Endothelial cell of umbilical vein (primary cell): ENCODE measurements around the gene LRRC4B. TPM values are rescaled to one million over a fixed set of nuclear protein-coding genes. Genes with fewer than 3 reads are reported as not detected.

ENCODE experiments used
- BruUV-seq: library from RNA; stranded (reverse); fragments of 400-500 nt; replicated peaks from 2 replicates; lab custom pipeline; 2021; lab: Mats Ljungman, UMichigan
- CTCF ChIA-PET: fragments of 300-600, 350-600 bp; sonication (Branson Sonifier 250); formaldehyde crosslinking; loops from one replicate; lab custom pipeline; 2021; ENCODE audit warnings: antibody characterized with exemption, inconsistent platforms; lab: Charles Lee
- POLR2A ChIA-PET: fragments of 300-600, 350-600 bp; sonication (Branson Sonifier 250); formaldehyde crosslinking; loops from one replicate; lab custom pipeline; 2021; ENCODE audit warnings: antibody characterized with exemption, inconsistent platforms; lab: Charles Lee
- DNase-seq: peaks from one replicate; pipeline ENCODE4 v3.0.0-alpha.2; 2011; ENCODE audit warnings: low read depth, low spot score
- FAIRE-seq: peaks from 2 replicates; lab custom pipeline; 2011; peaks lifted over from hg19 to GRCh38; lab: Jason Lieb, UNC
- H2AFZ ChIP-seq: 2 replicates; pipeline ENCODE4 v1.6.0; 2012; ENCODE audit warnings: low read depth, low read length, control low read depth, inconsistent platforms
- H3K27ac ChIP-seq: 2 replicates; pipeline ENCODE4 v1.5.1; 2011; ENCODE audit warnings: low read depth, mild to moderate bottlenecking, control low read depth, low read length, moderate library complexity; ENCODE audit not compliant: insufficient read depth
- H3K27me3 ChIP-seq, 2 experiments: 2 replicates each; pipeline versions ENCODE4 v1.6.0 to v1.6.1; 2011; ENCODE audit warnings: low read length in 2 of 2, mixed read lengths in 1 of 2; ENCODE audit not compliant: control insufficient read depth in 2 of 2, insufficient read depth in 2 of 2
- H3K36me3 ChIP-seq, 2 experiments: 2 replicates in 1 of 2; 3 replicates in 1 of 2; pipeline ENCODE4 v1.5.1; 2011; ENCODE audit warnings: low read length in 2 of 2, mild to moderate bottlenecking in 1 of 2, moderate library complexity in 1 of 2; ENCODE audit not compliant: control insufficient read depth in 2 of 2, insufficient read depth in 2 of 2; ENCODE audit errors: extremely low read depth in 1 of 2
- H3K4me1 ChIP-seq: 3 replicates; pipeline ENCODE4 v1.5.1; 2011; ENCODE audit warnings: mild to moderate bottlenecking, low read length; ENCODE audit not compliant: control insufficient read depth, insufficient read depth; ENCODE audit errors: extremely low read depth
- H3K4me2 ChIP-seq: 2 replicates; pipeline ENCODE4 v1.6.1; 2011; ENCODE audit warnings: low read length, control low read depth, mixed read lengths; ENCODE audit not compliant: insufficient read depth
- H3K4me3 ChIP-seq, 3 experiments: fragments of 200-600 bp in 1 of 3; sonication (generic), shearing (Covaris generic) in 1 of 3; replicated peaks in 1 of 3; 2 replicates each; pipeline ENCODE4 v1.5.1; 2011 to 2016; ENCODE audit warnings: control low read depth in 3 of 3, low read length in 3 of 3, mild to moderate bottlenecking in 2 of 3, inconsistent platforms in 1 of 3, low read depth in 1 of 3, moderate library complexity in 1 of 3; ENCODE audit not compliant: insufficient read depth in 1 of 3
- H3K79me2 ChIP-seq: 2 replicates; pipeline ENCODE4 v1.6.0; 2012; ENCODE audit warnings: low read length, inconsistent platforms; ENCODE audit not compliant: control insufficient read depth, insufficient read depth
- H3K9ac ChIP-seq: replicated peaks from 2 replicates; pipeline ENCODE3; 2011; ENCODE audit warnings: low read length, control low read depth; ENCODE audit not compliant: insufficient read depth; ENCODE audit errors: extremely low read depth
- H3K9me1 ChIP-seq: replicated peaks from 3 replicates; pipeline ENCODE4 v1.6.0; 2011; ENCODE audit warnings: mild to moderate bottlenecking, low read length; ENCODE audit not compliant: control insufficient read depth, insufficient read depth; ENCODE audit errors: extremely low read depth
- H3K9me3 ChIP-seq: replicated peaks from 2 replicates; pipeline ENCODE4 v1.5.1; 2012; ENCODE audit warnings: low read length, inconsistent platforms; ENCODE audit not compliant: control insufficient read depth, insufficient read depth
- H4K20me1 ChIP-seq: replicated peaks from 2 replicates; pipeline ENCODE3; 2011; ENCODE audit warnings: mild to moderate bottlenecking, low read length; ENCODE audit not compliant: control insufficient read depth, insufficient read depth; ENCODE audit errors: extremely low read depth
- CTCF ChIP-seq, 2 donors: IDR thresholded peaks; 1 replicate in 1 of 2; 2 replicates in 1 of 2; pipeline ENCODE4 v1.5.1; 2011; ENCODE audit warnings: low read length in 2 of 2, mild to moderate bottlenecking in 2 of 2, moderate library complexity in 2 of 2, control low read depth in 1 of 2, inconsistent platforms in 1 of 2, low read depth in 1 of 2; ENCODE audit not compliant: insufficient read depth in 1 of 2; ENCODE audit errors: extremely low read depth in 1 of 2
- EZH2 ChIP-seq: IDR thresholded peaks from 2 replicates; pipeline ENCODE4 v1.6.1; 2012; ENCODE audit warnings: borderline replicate concordance, low read depth, mild to moderate bottlenecking, moderate library complexity, low read length, inconsistent platforms; ENCODE audit not compliant: severe bottlenecking
- FOS ChIP-seq: IDR thresholded peaks from 2 replicates; pipeline ENCODE4 v1.6.1; 2011; ENCODE audit warnings: mild to moderate bottlenecking, low read length, moderate library complexity, borderline replicate concordance; ENCODE audit not compliant: insufficient read depth
- GATA2 ChIP-seq: IDR thresholded peaks from 2 replicates; pipeline ENCODE4 v1.7.0; 2011; ENCODE audit warnings: low read depth, mild to moderate bottlenecking, moderate library complexity, mixed read lengths, low read length; ENCODE audit not compliant: insufficient read length, insufficient read depth
- JUN ChIP-seq: IDR thresholded peaks from 2 replicates; pipeline ENCODE4 v1.6.1; 2011; ENCODE audit warnings: borderline replicate concordance, low read depth; ENCODE audit not compliant: insufficient read length, insufficient read depth
- MAX ChIP-seq: IDR thresholded peaks from 2 replicates; pipeline ENCODE4 v1.6.1; 2011; ENCODE audit not compliant: insufficient read depth, insufficient read length
- MYC ChIP-seq: IDR thresholded peaks from one replicate; pipeline ENCODE4 v1.6.1; 2011; ENCODE audit warnings: mild to moderate bottlenecking, low read depth, low read length
- POLR2A ChIP-seq: IDR thresholded peaks from 2 replicates; pipeline ENCODE4 v1.6.1; 2012; ENCODE audit warnings: low read depth, mild to moderate bottlenecking, control low read depth, low read length
- POLR2AphosphoS5 ChIP-seq: IDR thresholded peaks from 2 replicates; pipeline ENCODE4 v1.6.1; 2012; ENCODE audit warnings: low read depth, mild to moderate bottlenecking, control low read depth, low read length, moderate library complexity; ENCODE audit not compliant: insufficient read depth
- dilution Hi-C: fragments of 300-500 bp; cut with MboI; formaldehyde crosslinking; loops from one replicate; pipeline ENCODE4 v1.15.0; 2019; ENCODE audit warnings: low sequenced_read_pairs; ENCODE audit not compliant: extremely low pct_ligation_motif_present
- intact Hi-C: fragments of 100-400 bp; cut with micrococcal nuclease; formaldehyde crosslinking; loops from one replicate; pipeline ENCODE4 v1.10.0; 2022
- polyA plus RNA-seq, 4 experiments: library from polyadenylated mRNA; depleted of rRNA in 3 of 4; stranded (reverse) in 3 of 4; unstranded in 1 of 4; fragments of >200 nt; gene quantifications; 2 replicates each; pipeline versions ENCODE4 v1.2.1 to v1.2.3, GENCODE V29; 2011 to 2012; ENCODE audit warnings: missing spikeins in 1 of 4
- total RNA-seq: library from RNA; stranded (reverse); gene quantifications from 2 replicates; pipeline ENCODE4 v1.2.3, GENCODE V29; 2021

Gene LRRC4B
- total and polyA plus RNA-seq, 2 donors (not counting 3 experiments of a cell fraction or from before 2014, with no cell fraction given), result 0.08 TPM; not detected in 1

- no peaks in the 10 kb centered on the region for H3K36me3 ChIP-seq
- FAIRE-seq (no peak), DNase-seq (no peak)
- dilution Hi-C loops (no loop called here), intact Hi-C loops (no loop called here)
- no peaks in the 10 kb centered on the region for H3K79me2 ChIP-seq
- ChIA-PET CTCF (interaction anchor here (6.6 kb wide), 1 partner anchor 13 kb away, joined by 56 read pairs; no protein-coding TSS in a partner anchor), POLR2A (no interaction called here)
- H3K27me3 ChIP-seq, result peaks cover 18 to 28% of the 10 kb centered on the region in 2 experiments
- H3K9me3 ChIP-seq, result no peaks in the 10 kb centered on the region
- H3K4me3 ChIP-seq, result no peak overlapping the region
- no peaks in the 10 kb centered on the region for H3K9me1 ChIP-seq
- H2AFZ ChIP-seq, result no peak overlapping the region
- no peak overlapping the region for H3K27ac ChIP-seq
- no peaks in the 10 kb centered on the region for H4K20me1 ChIP-seq
- BruUV-seq, result no TSS peak
- H3K4me1 ChIP-seq, result no peaks in the 10 kb centered on the region
- no peak overlapping the region for H3K4me2 ChIP-seq
- H3K9ac ChIP-seq, result no peak overlapping the region
- no peak for TF ChIP-seq GATA2
- TF ChIP-seq POLR2AphosphoS5, result no peak
- no peak for TF ChIP-seq POLR2A
- TF ChIP-seq EZH2, result no peak
- TF ChIP-seq MYC, result no peak
- no peak for TF ChIP-seq JUN
- no peak for TF ChIP-seq FOS
- no peak for TF ChIP-seq CTCF (IDR thresholded peaks at IDR 0.05; ENCODE audit: extremely low read depth in 1 of 2, insufficient read depth in 1 of 2, low read depth in 1 of 2, low read length in 2 of 2)
- TF ChIP-seq MAX, result no peak
Measured at GRCh38 chr19:50568728-50569698, 778 bp upstream of the LRRC4B start.
